ENCODE data around the gene SUSD1. TPM values are rescaled to one million over a fixed set of nuclear protein-coding genes. Genes with fewer than 3 reads are reported as not detected.
A peak's percentile ranks its signal among the peaks of the same experiment; 100 is the strongest.

SUSD1 gene
- total RNA-seq, 1 experiment from 2014 or later: 15.3 TPM

GRCh38 chr9:112050544-112051475 is 124.3 kb downstream of the SUSD1 start:
- Histone ChIP-seq H3K4me1 (ENCODE audit: control insufficient read depth, insufficient read depth, low read length) (peaks cover 15% of the 10 kb centered on the region), H3K27me3 (ENCODE audit: control insufficient read depth, insufficient read depth, low read length) (no peaks in the 10 kb centered on the region), H3K9me3 (ENCODE audit: control insufficient read depth, insufficient read depth, low read depth, low read length) (peaks cover 2% of the 10 kb centered on the region; the same call in 1 of the 2 replicates), H3K27ac (ENCODE audit: low read length) (peak overlapping the region; percentile 86), H3K4me3 (ENCODE audit: low read depth in 2 of 2, low read length in 2 of 2) (no peak overlapping the region), H3K36me3 (ENCODE audit: control insufficient read depth, insufficient read depth, low read length) (no peaks in the 10 kb centered on the region)
- TF ChIP-seq, protein P1, sequence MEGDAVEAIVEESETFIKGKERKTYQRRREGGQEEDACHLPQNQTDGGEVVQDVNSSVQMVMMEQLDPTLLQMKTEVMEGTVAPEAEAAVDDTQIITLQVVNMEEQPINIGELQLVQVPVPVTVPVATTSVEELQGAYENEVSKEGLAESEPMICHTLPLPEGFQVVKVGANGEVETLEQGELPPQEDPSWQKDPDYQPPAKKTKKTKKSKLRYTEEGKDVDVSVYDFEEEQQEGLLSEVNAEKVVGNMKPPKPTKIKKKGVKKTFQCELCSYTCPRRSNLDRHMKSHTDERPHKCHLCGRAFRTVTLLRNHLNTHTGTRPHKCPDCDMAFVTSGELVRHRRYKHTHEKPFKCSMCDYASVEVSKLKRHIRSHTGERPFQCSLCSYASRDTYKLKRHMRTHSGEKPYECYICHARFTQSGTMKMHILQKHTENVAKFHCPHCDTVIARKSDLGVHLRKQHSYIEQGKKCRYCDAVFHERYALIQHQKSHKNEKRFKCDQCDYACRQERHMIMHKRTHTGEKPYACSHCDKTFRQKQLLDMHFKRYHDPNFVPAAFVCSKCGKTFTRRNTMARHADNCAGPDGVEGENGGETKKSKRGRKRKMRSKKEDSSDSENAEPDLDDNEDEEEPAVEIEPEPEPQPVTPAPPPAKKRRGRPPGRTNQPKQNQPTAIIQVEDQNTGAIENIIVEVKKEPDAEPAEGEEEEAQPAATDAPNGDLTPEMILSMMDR (IDR thresholded peaks at IDR 0.05): no peak
- TF ChIP-seq REST (IDR thresholded peaks at IDR 0.05; ENCODE audit: insufficient read depth in 1 of 2, low read depth in 2 of 2, low read length in 1 of 2) (peak in 1 of 2 experiments; percentile 32; a peak in 1 of 4 replicates), SIN3A (IDR thresholded peaks at IDR 0.05; ENCODE audit: borderline replicate concordance, insufficient read depth, low read depth, low read length) (no peak), TCF7L2 (IDR thresholded peaks at IDR 0.05; ENCODE audit: low read depth, low read length) (peak; percentile 41; the same call in 1 of the 2 replicates), POLR2AphosphoS5 (IDR thresholded peaks at IDR 0.05; ENCODE audit: low read depth, low read length) (peak; percentile 54; the same call in 1 of the 2 replicates)
- BruUV-seq (replicated peaks): no TSS peak
- in situ Hi-C loops (cut with HindIII; ENCODE audit: low pct_unique_long_range_greater_than_20kb, low sequenced_read_pairs): no loop called here
- DNase-seq (ENCODE audit: low read depth, low spot score) (no peak), ATAC-seq (peak; percentile 91)
- intact Hi-C loops (cut with micrococcal nuclease; ENCODE audit: unreplicated experiment): no loop called here
- ChIA-PET POLR2A (interaction anchor here (0.5 to 0.6 kb wide), 3 partner anchors 17 to 125 kb away, joined by 4 to 8 read pairs (median 7); no protein-coding TSS in a partner anchor), CTCF (no interaction called here)

DNA sequence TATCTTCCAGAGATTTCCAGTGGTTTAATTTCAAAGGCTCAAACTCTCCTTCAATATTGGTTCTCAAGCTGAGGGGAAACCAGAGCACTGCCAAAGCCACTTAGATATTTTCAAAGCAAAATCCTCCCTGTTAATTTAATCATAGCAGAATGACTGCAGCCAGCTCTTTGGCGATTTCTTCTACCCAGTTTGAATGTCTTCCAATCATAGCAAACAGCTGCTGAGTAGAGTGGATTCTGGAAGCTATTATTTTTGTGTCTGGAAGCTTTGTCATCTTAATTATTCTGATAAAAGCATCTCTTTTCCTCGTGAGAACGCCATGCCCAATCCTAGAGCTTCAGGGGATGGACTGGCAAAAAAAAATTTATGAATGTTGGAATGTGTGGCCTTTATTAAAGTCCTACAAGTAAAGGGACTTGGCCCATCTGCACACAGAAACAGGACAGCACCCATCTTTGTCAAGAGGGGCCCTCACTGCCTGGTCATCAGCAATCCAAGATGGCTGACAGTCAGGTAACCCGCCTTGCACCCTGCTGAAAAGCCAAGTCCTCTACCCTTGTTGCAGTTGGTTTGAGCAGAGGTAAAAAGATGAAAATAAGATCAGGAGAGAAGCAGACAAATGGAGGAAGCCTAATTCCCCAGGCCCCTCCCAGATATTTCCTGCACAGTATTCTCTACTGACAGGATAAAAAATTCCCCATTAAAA is 125.1 kb downstream of the SUSD1 start:
- H3K4me3 ChIP-seq (ENCODE audit: low read depth in 2 of 2, low read length in 2 of 2): no peak overlapping the region
- DNase-seq (ENCODE audit: low read depth, low spot score) (no peak), ATAC-seq (no peak)
- ChIA-PET CTCF (no interaction called here), POLR2A (interaction anchor here (0.5 kb wide), 1 partner anchor 24 kb away, joined by 4 read pairs; no protein-coding TSS in a partner anchor)
- H3K4me1 ChIP-seq (ENCODE audit: control insufficient read depth, insufficient read depth, low read length): peaks cover 15% of the 10 kb centered on the region
- H3K9me3 ChIP-seq (ENCODE audit: control insufficient read depth, insufficient read depth, low read depth, low read length): peaks cover 4% of the 10 kb centered on the region; the same call in 1 of the 2 replicates
- intact Hi-C loops (cut with micrococcal nuclease; ENCODE audit: unreplicated experiment) (no loop called here), in situ Hi-C loops (cut with HindIII; ENCODE audit: low pct_unique_long_range_greater_than_20kb, low sequenced_read_pairs) (no loop called here)
- peak overlapping the region; percentile 86 for H3K27ac ChIP-seq (ENCODE audit: low read length)
- TF ChIP-seq SIN3A (IDR thresholded peaks at IDR 0.05; ENCODE audit: borderline replicate concordance, insufficient read depth, low read depth, low read length) (no peak), POLR2AphosphoS5 (IDR thresholded peaks at IDR 0.05; ENCODE audit: low read depth, low read length) (no peak), TCF7L2 (IDR thresholded peaks at IDR 0.05; ENCODE audit: low read depth, low read length) (no peak), REST (IDR thresholded peaks at IDR 0.05; ENCODE audit: insufficient read depth in 1 of 2, low read depth in 2 of 2, low read length in 1 of 2) (no peak)
- TF ChIP-seq, protein P1 (IDR thresholded peaks at IDR 0.05): no peak
- H3K36me3 ChIP-seq (ENCODE audit: control insufficient read depth, insufficient read depth, low read length): no peaks in the 10 kb centered on the region
- no peaks in the 10 kb centered on the region for H3K27me3 ChIP-seq (ENCODE audit: control insufficient read depth, insufficient read depth, low read length)
- no TSS peak for BruUV-seq (replicated peaks)
